OCI-LY7 (cell line): ENCODE measurements around the gene MIPEP.

ENCODE experiments used
- CTCF ChIP-seq: fragments of 200-600 bp; sonication (generic); conservative IDR thresholded peaks from 2 replicates; pipeline ENCODE4 v1.5.1; 2014; ENCODE audit warnings: mild to moderate bottlenecking, antibody characterized with exemption, low read length, moderate library complexity, mixed read lengths
- EZH2phosphoT487 ChIP-seq: fragments of 200-600 bp; sonication (generic); IDR thresholded peaks from 2 replicates; pipeline ENCODE4 v1.6.1; 2018; ENCODE audit warnings: low read depth, borderline replicate concordance, mild to moderate bottlenecking, mixed run types, antibody characterized with exemption, low read length, moderate library complexity, mixed read lengths

GRCh38 chr13:23866420-23867026 lies 22.7 kb downstream of the MIPEP start:
- TF ChIP-seq CTCF (no peak), EZH2phosphoT487 (no peak)
